Stomach (tissue), 4 donors: Measurements from ENCODE around the gene THADA.

Source experiments
- POLR2A ChIP-seq, 4 donors: fragments of 450-650 bp; IDR thresholded peaks; one replicate each; pipeline ENCODE4 v1.6.1; 2016; ENCODE audit warnings: antibody characterized with exemption in 4 of 4, control low read depth in 2 of 4, mild to moderate bottlenecking in 1 of 4, moderate library complexity in 1 of 4
- POLR2AphosphoS5 ChIP-seq, 3 donors: sonication (generic); formaldehyde crosslinking; IDR thresholded peaks; one replicate each; pipeline ENCODE4 v1.6.1; 2016; ENCODE audit warnings: antibody characterized with exemption in 3 of 3
- TF ChIP-seq, protein P1 (sequence below), 7 experiments: fragments of 450-650 bp in 4 of 7; fragments of 200-600 bp in 3 of 7; sonication (generic) in 3 of 7; IDR thresholded peaks; one replicate each; pipeline ENCODE4 v1.5.1; 2016 to 2019; ENCODE audit warnings: antibody characterized with exemption in 7 of 7, control low read depth in 2 of 7, mild to moderate bottlenecking in 1 of 7

DNA sequence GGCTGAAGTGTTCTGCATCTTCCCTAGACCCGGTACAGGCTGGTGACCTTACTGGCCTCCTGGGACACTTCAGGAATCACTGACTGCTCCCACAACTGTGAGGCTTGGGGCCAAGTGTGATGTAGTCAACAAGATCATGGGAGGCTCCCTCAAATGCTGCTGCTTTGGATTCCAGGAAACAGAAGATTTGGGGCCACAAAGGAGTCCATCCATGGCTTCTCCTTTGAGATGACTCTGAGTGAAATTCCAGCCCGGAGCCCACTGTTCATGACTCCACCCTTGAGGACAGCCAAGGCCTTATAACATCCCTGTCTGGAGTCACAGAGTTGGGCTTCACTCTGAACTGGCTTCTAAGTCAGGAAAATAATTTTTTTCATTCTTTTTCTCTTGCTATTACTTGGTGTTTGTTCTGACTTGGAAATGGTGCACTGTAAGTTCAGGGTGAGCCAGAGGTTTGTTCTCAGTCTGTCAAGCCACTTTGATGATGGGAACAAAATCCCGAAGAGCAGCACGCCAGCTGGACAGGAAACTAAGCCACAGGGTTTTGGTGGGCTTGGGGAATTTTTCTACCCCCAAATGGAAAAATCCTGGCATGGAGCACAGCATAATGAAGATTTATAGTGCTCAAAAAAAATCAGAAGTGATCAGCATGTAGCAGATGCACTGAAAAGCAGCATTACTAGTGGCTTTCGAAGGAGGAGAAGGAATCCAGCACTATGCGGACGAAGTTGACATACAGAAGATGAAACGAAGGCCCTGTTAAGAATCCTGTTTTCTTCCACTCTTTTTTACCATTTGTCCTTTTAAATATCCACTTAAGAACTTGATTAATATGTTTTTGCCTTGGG is 271.4 kb downstream of the THADA start:
- TF ChIP-seq, protein P1, sequence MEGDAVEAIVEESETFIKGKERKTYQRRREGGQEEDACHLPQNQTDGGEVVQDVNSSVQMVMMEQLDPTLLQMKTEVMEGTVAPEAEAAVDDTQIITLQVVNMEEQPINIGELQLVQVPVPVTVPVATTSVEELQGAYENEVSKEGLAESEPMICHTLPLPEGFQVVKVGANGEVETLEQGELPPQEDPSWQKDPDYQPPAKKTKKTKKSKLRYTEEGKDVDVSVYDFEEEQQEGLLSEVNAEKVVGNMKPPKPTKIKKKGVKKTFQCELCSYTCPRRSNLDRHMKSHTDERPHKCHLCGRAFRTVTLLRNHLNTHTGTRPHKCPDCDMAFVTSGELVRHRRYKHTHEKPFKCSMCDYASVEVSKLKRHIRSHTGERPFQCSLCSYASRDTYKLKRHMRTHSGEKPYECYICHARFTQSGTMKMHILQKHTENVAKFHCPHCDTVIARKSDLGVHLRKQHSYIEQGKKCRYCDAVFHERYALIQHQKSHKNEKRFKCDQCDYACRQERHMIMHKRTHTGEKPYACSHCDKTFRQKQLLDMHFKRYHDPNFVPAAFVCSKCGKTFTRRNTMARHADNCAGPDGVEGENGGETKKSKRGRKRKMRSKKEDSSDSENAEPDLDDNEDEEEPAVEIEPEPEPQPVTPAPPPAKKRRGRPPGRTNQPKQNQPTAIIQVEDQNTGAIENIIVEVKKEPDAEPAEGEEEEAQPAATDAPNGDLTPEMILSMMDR (IDR thresholded peaks at IDR 0.05), result no peak
- TF ChIP-seq POLR2AphosphoS5 (IDR thresholded peaks at IDR 0.05) (no peak), POLR2A (IDR thresholded peaks at IDR 0.05) (no peak)
